ENCODE results near the gene HAT1.
"Not testable (repeated sequence)": the region's sequence is repeated elsewhere in the genome, so short reads cannot be mapped to it uniquely, and the experiment has no call there.

Gene HAT1

DNA sequence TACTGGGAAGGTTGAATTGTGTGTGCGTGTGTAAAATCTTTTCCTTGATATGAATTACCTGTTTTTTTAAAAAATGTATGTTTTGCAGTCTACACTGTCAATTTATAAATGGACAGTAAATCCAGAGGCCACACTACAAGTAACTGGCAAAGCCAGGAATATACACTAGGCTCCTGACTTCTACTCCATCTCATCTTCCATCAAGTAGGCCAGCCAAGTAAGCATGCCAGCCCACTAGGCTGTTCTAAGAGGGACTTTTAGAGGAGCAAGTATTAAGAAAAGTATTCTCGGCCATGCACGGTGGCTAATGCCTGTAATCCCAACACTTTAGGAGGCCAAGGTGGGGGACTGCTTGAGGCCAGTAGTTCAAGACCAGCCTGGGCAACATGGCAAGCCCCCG lies 64.5 kb downstream of the HAT1 start:
- no peak for DNase-seq (ENCODE audit: insufficient read length)
- no peak for FAIRE-seq
- TF ChIP-seq POLR2AphosphoS5 (IDR thresholded peaks at IDR 0.05; ENCODE audit: low read depth, low read length) (no peak), TAF1 (IDR thresholded peaks at IDR 0.05; ENCODE audit: borderline replicate concordance, low read depth, low read length) (no peak), POLR2A (IDR thresholded peaks at IDR 0.05; ENCODE audit: low read depth, low read length) (no peak)

DNA sequence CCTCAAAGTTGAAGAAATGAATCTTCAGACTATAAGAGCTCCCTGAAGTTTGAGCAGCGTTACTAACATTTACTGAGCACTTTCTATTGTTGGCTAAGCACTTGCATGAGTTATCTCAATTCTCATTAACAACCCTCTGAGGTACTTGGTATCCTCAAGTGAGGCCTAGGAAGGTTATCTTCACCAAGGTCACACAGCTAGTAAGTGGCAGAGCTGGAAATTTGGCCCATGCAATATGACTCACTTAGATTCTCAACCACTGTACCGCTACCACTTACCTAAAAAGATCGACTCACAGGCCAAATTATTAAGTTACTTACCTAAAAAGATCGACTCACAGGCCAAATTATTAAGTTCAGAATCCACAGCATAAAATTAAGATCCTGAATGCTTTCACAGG lies 68.8 kb downstream of the HAT1 start:
- TF ChIP-seq POLR2A (IDR thresholded peaks at IDR 0.05; ENCODE audit: low read depth, low read length), result no peak
- TF ChIP-seq POLR2AphosphoS5 (IDR thresholded peaks at IDR 0.05; ENCODE audit: low read depth, low read length), result no peak
- no peak for TF ChIP-seq TAF1 (IDR thresholded peaks at IDR 0.05; ENCODE audit: borderline replicate concordance, low read depth, low read length)
- FAIRE-seq, result no peak
- no peak for DNase-seq (ENCODE audit: insufficient read length)

DNA sequence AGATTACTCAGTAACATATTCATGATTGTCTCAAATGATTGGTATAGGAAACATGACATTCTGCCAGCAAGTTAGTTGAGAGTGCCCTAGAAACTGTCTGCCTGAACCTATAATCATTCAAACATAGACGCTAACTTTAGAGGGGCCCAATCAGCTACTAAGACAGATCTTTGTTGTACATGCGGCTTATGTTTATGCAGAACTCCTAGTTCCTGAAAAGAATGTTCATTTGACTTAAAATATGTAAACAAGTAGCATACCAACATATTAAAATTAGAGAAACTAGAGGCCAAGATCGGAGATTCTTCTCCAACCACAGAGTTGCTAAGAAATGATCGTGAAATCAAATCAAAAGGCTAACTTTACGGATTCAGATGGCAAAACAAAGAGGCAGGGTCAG lies 73.3 kb downstream of the HAT1 start:
- DNase-seq (ENCODE audit: insufficient read length) (no peak), FAIRE-seq (no peak)
- TF ChIP-seq POLR2A (IDR thresholded peaks at IDR 0.05; ENCODE audit: low read depth, low read length) (no peak), POLR2AphosphoS5 (IDR thresholded peaks at IDR 0.05; ENCODE audit: low read depth, low read length) (no peak)

DNA sequence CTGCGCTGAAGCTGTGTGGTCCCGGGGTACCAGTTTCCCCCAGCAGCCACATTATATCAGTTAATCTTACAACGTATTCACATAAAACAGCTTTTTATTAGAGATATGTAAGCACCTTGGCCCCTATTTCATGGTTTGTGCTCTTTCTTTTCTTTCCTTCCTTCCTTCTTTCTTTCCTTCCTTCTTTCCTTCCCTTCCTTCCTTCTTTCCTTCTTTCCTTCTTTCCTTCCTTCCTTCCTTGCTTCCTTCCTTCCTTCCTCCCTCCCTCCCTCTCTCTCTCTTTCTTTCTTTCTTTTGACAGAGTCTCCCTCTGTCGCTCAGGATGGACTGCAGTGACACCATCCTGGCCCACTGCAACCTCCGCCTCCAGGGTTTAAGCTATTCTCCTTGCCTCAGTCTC lies 73.8 kb downstream of the HAT1 start:
- DNase-seq (ENCODE audit: insufficient read length) (no peak), FAIRE-seq (no peak)
- TF ChIP-seq POLR2AphosphoS5 (IDR thresholded peaks at IDR 0.05; ENCODE audit: low read depth, low read length) (no peak), TAF1 (IDR thresholded peaks at IDR 0.05; ENCODE audit: borderline replicate concordance, low read depth, low read length) (no peak), POLR2A (IDR thresholded peaks at IDR 0.05; ENCODE audit: low read depth, low read length) (no peak)

DNA sequence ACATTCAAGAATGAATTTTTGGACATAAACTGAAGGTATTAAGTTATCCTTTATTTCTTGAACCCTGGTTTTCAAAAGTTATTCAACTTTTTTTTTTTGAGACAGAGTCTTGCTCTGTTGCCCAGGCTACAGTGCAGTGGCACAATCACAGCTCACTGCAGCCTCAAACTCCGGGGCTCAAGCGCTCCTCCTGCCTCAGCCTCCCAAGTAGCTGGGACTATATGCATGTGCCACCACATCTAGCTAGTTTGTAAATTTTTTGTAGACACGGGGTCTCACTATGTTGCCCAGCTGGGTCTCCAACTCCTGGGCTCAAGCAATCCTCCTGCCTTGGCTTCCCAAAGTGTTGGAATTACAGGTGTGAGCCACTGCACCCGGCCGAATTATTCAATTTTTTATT lies 74.8 kb downstream of the HAT1 start:
- not testable (repeated sequence) for DNase-seq (ENCODE audit: insufficient read length); FAIRE-seq

DNA sequence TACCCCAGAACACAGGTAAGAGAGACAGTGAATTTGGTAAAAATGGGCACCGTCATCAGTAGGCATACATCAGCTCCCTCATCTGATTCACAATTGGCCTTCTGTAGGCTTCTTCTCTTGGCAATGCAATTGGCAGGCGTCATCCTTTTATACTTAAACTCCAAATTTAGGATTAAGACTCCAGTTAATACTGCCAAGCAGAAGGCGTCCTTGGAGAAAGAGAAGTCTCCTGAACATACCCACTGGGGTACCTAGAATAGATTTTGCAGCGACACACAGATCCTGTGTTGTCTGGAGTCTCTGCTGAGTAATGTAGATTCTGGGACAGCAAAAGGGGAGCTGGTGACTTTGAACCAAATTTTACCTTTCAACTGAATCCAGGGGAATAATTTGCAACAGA lies 76.9 kb downstream of the HAT1 start:
- TF ChIP-seq POLR2AphosphoS5 (IDR thresholded peaks at IDR 0.05; ENCODE audit: low read depth, low read length) (no peak), TAF1 (IDR thresholded peaks at IDR 0.05; ENCODE audit: borderline replicate concordance, low read depth, low read length) (no peak), POLR2A (IDR thresholded peaks at IDR 0.05; ENCODE audit: low read depth, low read length) (no peak)
- no peak for FAIRE-seq
- no peak for DNase-seq (ENCODE audit: insufficient read length)

DNA sequence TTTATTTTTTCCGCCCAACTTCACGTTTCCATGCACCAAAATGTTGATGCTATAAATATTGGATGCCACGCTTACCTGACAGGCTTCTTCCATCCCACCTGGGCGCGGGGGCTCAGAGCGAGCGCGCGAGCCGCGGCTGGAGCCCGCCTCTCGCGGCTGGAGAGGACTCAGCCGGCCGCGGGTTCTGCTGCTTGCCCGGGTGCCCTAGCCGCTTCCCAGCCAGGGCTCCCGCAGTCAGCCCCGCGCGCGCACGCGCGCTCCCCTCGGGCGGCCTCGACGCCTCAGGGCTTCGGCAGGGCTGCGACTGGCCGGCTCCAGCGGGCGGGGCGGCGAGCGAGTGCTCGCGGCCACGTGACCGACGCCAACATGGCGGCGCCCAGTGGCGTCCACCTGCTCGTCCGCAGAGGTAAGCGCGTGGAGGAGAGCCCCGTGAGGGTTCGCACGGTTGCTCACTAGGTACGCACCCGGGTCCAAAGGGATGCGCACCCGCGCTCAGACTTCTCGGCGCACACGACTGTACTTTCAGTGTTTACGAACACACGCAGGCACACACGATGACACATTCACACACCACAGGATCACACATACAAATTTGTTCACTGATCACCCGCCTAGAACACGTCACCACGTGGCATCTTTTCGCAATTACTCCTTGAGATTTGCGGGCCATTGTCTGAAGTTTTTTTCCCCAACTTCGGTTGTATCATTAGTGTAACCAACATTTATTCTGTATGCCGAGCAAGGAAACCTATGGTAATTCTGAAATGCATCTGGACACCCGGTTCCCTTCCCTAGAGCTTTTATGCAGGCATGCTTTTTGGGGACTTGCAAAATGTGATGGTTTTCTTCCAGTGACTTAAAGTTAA lies 77.6 kb downstream of the HAT1 start, which contains the start of gene METAP1D:
Gene METAP1D, plus strand, starts transcription at position 350 of the 866 bp plus-strand sequence. Its CDS starts 17 bp downstream, at position 367.
- peak; percentile 92 for TF ChIP-seq POLR2AphosphoS5 (IDR thresholded peaks at IDR 0.05; ENCODE audit: low read depth, low read length)
- TF ChIP-seq POLR2A (IDR thresholded peaks at IDR 0.05; ENCODE audit: low read depth, low read length), result peak; percentile 95
- peak; percentile 87 for TF ChIP-seq TAF1 (IDR thresholded peaks at IDR 0.05; ENCODE audit: borderline replicate concordance, low read depth, low read length)
- DNase-seq (ENCODE audit: insufficient read length) (peak; percentile 95), FAIRE-seq (peak; percentile 99)

DNA sequence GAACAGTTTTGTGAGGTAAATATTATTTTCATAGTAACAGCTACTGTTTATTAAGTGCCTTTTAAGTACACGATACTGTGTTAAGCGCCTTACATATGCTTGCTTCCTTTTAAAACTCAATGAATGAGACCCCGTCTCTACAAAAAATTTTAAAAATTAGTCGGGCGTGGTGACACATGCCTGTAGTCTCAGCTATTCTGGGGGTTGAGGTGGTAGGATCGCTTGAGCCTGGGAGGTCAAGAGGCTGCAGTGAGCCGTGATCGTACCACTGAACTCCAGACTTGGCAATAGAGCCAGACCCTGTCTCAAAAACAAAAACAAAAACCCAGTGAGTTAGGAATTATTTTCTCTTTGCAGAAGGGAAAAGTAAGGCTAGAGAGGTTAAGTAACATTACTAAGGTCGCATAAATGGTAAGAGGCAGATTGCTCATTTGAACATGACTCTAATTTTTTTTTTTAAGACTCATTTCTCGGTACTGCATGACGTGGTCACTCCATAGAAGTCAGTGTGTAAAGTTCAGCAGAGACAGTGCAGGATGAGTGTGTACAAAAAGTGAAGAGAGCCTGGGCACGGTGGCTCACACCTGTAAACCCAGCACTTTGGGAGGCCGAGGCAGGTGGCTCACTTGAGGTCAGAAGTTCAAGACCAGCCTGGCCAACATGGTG lies 78.6 kb downstream of the HAT1 start:
- FAIRE-seq (peak; percentile 33), DNase-seq (ENCODE audit: insufficient read length) (no peak)
- TF ChIP-seq POLR2AphosphoS5 (IDR thresholded peaks at IDR 0.05; ENCODE audit: low read depth, low read length) (no peak), POLR2A (IDR thresholded peaks at IDR 0.05; ENCODE audit: low read depth, low read length) (no peak), TAF1 (IDR thresholded peaks at IDR 0.05; ENCODE audit: borderline replicate concordance, low read depth, low read length) (no peak)

DNA sequence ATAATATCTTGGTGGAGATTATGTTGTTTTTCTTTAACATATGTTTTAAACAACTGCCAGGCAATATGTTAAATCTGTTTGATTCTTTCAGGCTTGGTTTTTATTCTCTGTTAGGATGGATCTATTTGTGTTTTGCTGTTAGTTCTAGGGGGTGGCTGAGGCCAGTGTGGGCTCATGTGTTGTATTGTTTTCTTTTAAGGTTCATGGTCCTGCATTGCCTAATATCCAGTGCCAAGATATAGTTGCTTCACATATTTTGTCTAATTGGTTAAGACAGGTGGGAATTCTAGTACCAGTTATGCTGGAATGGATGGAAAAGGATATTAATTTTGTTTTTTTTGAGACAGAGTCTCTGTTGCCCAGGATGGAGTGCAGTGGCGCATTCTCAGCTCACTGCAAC lies 85.1 kb downstream of the HAT1 start:
- no peak for DNase-seq (ENCODE audit: insufficient read length)
- FAIRE-seq, result no peak

DNA sequence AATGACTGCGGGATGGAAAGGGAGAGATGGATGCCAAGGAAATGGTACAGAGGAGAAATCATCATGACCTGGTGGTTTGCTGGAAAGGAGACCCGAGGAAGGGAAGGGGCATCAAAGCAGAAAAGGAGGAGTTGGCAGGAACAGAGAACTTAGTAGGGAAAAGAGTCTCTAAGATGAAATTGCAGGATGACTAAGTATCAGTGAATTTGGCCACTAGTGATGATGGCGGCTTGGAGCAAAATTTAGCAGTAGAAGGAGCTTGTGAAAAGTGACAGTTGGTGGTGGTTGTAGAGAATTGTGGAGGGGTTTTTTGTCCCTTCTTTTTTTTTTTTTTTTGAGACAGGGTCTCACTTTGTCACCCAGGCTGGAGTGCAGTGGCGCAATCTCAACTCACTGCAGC lies 87.6 kb downstream of the HAT1 start:
- TF ChIP-seq POLR2AphosphoS5 (IDR thresholded peaks at IDR 0.05; ENCODE audit: low read depth, low read length), result no peak
- no peak for TF ChIP-seq POLR2A (IDR thresholded peaks at IDR 0.05; ENCODE audit: low read depth, low read length)
- TF ChIP-seq TAF1 (IDR thresholded peaks at IDR 0.05; ENCODE audit: borderline replicate concordance, low read depth, low read length), result no peak
- no peak for DNase-seq (ENCODE audit: insufficient read length)
- peak; percentile 5 for FAIRE-seq

More for the DNA sequence above, 85.1 kb downstream of the HAT1 start:
- no peak for TF ChIP-seq POLR2AphosphoS5 (IDR thresholded peaks at IDR 0.05; ENCODE audit: low read depth, low read length)
- no peak for TF ChIP-seq POLR2A (IDR thresholded peaks at IDR 0.05; ENCODE audit: low read depth, low read length)
- TF ChIP-seq TAF1 (IDR thresholded peaks at IDR 0.05; ENCODE audit: borderline replicate concordance, low read depth, low read length), result no peak

DNA sequence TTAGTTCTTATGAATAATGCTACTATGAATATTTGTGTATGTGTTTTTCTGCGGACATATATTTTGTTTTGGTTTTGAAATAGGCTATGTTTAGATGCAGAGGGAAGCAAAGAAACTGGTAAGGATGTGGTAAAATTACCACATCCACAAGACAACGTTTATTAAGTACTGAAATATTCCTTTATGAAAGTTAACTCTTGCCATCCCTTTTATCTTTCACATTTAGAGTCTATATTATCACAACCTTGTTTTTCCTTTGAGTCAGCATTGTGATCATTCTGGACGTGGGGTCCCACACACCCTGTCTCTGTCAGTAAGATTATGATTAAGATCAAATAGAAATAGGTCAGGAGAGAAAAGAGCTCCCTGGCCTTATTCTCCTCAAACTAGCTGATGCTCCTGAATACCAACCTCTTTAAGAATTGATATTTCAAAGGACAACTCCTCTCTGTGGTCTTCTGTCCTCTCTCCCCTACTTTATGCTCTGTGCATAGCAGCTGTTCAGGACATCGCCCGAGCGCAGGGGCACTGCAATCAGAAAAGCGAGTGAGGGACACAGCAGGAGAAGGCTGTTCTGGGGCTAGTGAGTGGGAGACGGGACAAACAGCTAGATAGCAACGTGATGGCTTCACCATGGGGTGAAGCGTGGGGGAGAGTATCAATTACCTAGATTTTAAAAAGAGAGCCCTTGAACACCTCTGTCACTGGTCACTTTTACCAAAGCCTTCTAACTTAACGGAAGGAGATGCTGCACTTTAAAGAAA lies 89.7 kb downstream of the HAT1 start:
- DNase-seq (ENCODE audit: insufficient read length), result no peak
- TF ChIP-seq POLR2A (IDR thresholded peaks at IDR 0.05; ENCODE audit: low read depth, low read length) (no peak), POLR2AphosphoS5 (IDR thresholded peaks at IDR 0.05; ENCODE audit: low read depth, low read length) (no peak), TAF1 (IDR thresholded peaks at IDR 0.05; ENCODE audit: borderline replicate concordance, low read depth, low read length) (no peak)
- FAIRE-seq, result no peak

All from GM12892 (cell line).